ENCODE data around the gene HBG1. TPM values are rescaled to one million over a fixed set of nuclear protein-coding genes. Genes with fewer than 3 reads are reported as not detected.
"Not testable (repeated sequence)": the region's sequence is repeated elsewhere in the genome, so short reads cannot be mapped to it uniquely, and the experiment has no call there.

Gene HBG1
- 9.7 TPM for polyA plus RNA-seq
- long read RNA-seq, donor 1, transcript HBG1-201 (3 exons, 779 nt): major isoform, 141 of 227 reads
- long read RNA-seq, donor 1, partial matches to known transcripts: 84 of 227 reads
- long read RNA-seq, donor 1, other reads (novel, unspliced or antisense): 0 of 227 reads
- long read RNA-seq, donor 2, transcript HBG1-203 (2 exons, 1,464 nt): minor isoform, 5 of 488 reads
- long read RNA-seq, donor 2, transcript HBG1-201 (3 exons, 779 nt): major isoform, 300 of 488 reads
- long read RNA-seq, donor 2, partial matches to known transcripts: 183 of 488 reads
- long read RNA-seq, donor 2, other reads (novel, unspliced or antisense): 0 of 488 reads
- long read RNA-seq, donor 3: 0 reads
- long read RNA-seq, donor 4, transcript HBG1-201 (3 exons, 779 nt): major isoform, 19 of 26 reads
- long read RNA-seq, donor 4, partial matches to known transcripts: 7 of 26 reads
- long read RNA-seq, donor 4, other reads (novel, unspliced or antisense): 0 of 26 reads
- long read RNA-seq, donor 5, transcript HBG1-201 (3 exons, 779 nt): major isoform, 488 of 836 reads
- long read RNA-seq, donor 5, transcript HBG1-203 (2 exons, 1,464 nt): minor isoform, 12 of 836 reads
- long read RNA-seq, donor 5, partial matches to known transcripts: 336 of 836 reads
- long read RNA-seq, donor 5, other reads (novel, unspliced or antisense): 0 of 836 reads
- long read RNA-seq, donor 6, transcript HBG1-203 (2 exons, 1,464 nt): minor isoform, 9 of 373 reads
- long read RNA-seq, donor 6, transcript HBG1-201 (3 exons, 779 nt): major isoform, 189 of 373 reads
- long read RNA-seq, donor 6, partial matches to known transcripts: 151 of 373 reads
- long read RNA-seq, donor 6, other reads (novel, unspliced or antisense): 24 of 373 reads
- long read RNA-seq, donor 7, transcript HBG1-201 (3 exons, 779 nt): major isoform, 389 of 712 reads
- long read RNA-seq, donor 7, partial matches to known transcripts: 281 of 712 reads
- long read RNA-seq, donor 7, other reads (novel, unspliced or antisense): 38 of 712 reads
- long read RNA-seq, donor 8, transcript HBG1-201 (3 exons, 779 nt): major isoform, 539 of 889 reads
- long read RNA-seq, donor 8, transcript HBG1-203 (2 exons, 1,464 nt): minor isoform, 12 of 889 reads
- long read RNA-seq, donor 8, partial matches to known transcripts: 316 of 889 reads
- long read RNA-seq, donor 8, other reads (novel, unspliced or antisense): 22 of 889 reads
- long read RNA-seq, donor 9, transcript HBG1-201 (3 exons, 779 nt): major isoform, 168 of 278 reads
- long read RNA-seq, donor 9, partial matches to known transcripts: 108 of 278 reads
- long read RNA-seq, donor 9, other reads (novel, unspliced or antisense): 0 of 278 reads
- long read RNA-seq, donor 10, transcript HBG1-203 (2 exons, 1,464 nt): minor isoform, 23 of 1,351 reads
- long read RNA-seq, donor 10, transcript HBG1-201 (3 exons, 779 nt): major isoform, 806 of 1,351 reads
- long read RNA-seq, donor 10, partial matches to known transcripts: 516 of 1,351 reads
- long read RNA-seq, donor 10, other reads (novel, unspliced or antisense): 5 of 1,351 reads
- long read RNA-seq, donor 11, transcript HBG1-201 (3 exons, 779 nt): major isoform, 149 of 245 reads
- long read RNA-seq, donor 11, partial matches to known transcripts: 92 of 245 reads
- long read RNA-seq, donor 11, other reads (novel, unspliced or antisense): 0 of 245 reads

DNA sequence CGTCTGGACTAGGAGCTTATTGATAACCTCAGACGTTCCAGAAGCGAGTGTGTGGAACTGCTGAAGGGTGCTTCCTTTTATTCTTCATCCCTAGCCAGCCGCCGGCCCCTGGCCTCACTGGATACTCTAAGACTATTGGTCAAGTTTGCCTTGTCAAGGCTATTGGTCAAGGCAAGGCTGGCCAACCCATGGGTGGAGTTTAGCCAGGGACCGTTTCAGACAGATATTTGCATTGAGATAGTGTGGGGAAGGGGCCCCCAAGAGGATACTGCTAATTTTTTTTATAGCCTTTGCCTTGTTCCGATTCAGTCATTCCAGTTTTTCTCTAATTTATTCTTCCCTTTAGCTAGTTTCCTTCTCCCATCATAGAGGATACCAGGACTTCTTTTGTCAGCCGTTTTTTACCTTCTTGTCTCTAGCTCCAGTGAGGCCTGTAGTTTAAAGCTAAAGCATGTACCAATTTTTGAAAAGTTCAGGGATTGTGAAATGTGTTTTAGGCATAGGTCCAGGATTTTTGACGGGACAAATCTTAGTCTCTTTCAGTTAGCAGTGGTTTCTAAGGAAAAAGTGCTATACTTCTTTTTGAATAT lies at the start of gene HBG1:
TSS of gene HBG1 (minus strand) at position 51 of the 590 bp plus-strand sequence. CDS start 53 bp downstream, outside the sequence.
- not testable (repeated sequence) for H3K4me1 ChIP-seq (ENCODE audit: control insufficient read depth, insufficient read depth, low read length); H3K4me3 ChIP-seq (ENCODE audit: low read length); H3K27me3 ChIP-seq (ENCODE audit: control insufficient read depth, insufficient read depth, low read length); H3K9me3 ChIP-seq (ENCODE audit: control insufficient read depth, low read depth, low read length); DNase-seq; H3K27ac ChIP-seq (ENCODE audit: low read length); H3K36me3 ChIP-seq (ENCODE audit: control insufficient read depth, insufficient read depth, low read length)
- 94% methylated on average over 2 of the region's 9 CpGs for WGBS (ENCODE audit: insufficient coverage, low lambda C conversion rate)

DNA sequence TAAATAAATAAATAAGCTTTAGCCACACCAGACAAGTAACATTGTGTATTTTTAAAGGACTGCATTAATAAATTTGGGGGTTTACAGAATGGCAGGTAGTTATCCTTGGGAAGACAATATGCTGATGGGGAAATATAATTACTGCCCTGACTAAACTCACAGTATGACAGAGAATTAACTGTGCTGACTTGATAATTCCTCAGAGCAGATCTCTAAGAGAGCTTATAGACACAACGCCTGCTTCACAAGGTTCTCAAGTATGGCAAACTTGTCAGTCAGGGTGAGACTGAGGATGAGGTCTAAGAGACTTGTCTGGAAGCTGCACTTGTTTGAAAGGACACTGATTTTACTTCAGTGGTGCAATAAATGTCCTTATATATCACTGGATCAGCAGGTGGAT lies 48.8 kb upstream of the HBG1 start:
- H3K27ac ChIP-seq (ENCODE audit: low read length): no peak overlapping the region
- H3K9me3 ChIP-seq (ENCODE audit: control insufficient read depth, low read depth, low read length): peaks cover 7% of the 10 kb centered on the region
- H3K4me3 ChIP-seq (ENCODE audit: low read length): no peak overlapping the region
- H3K27me3 ChIP-seq (ENCODE audit: control insufficient read depth, insufficient read depth, low read length): no peaks in the 10 kb centered on the region
- no peaks in the 10 kb centered on the region for H3K36me3 ChIP-seq (ENCODE audit: control insufficient read depth, insufficient read depth, low read length)
- no peaks in the 10 kb centered on the region for H3K4me1 ChIP-seq (ENCODE audit: control insufficient read depth, insufficient read depth, low read length)
- no CpG with 5 or more reads among the region's 1 CpG for WGBS (ENCODE audit: insufficient coverage, low lambda C conversion rate)
- no peak for DNase-seq

DNA sequence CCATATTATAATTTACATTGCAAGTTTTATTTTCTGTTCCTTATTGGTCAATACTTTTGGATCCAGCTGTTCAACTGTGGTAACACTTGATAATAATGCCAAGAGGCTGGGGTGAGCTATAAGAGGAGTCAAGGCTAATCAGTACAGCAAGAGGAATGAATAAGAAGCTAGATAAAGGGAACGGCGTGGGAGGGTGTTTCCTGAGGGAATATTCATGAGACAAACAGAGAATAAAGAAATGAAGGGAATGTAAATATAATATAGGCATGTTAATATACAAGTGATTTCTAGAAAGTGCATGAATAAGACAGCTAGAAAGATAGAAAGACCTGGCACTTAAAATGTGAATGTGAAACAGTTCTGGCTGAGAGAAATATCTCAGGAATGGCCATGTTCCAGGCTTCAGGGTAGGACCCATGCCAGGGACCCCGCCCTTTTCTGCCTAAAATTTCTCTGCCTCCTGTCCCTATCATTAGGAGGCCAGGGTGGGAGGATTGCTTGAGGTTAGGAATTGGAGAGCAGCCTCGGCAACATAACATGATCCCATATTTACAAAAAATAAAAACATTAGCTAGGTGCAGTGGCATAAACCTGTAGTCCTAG lies 48.2 kb upstream of the HBG1 start:
- Histone ChIP-seq H3K4me3 (ENCODE audit: low read length) (no peak overlapping the region), H3K36me3 (ENCODE audit: control insufficient read depth, insufficient read depth, low read length) (no peaks in the 10 kb centered on the region), H3K9me3 (ENCODE audit: control insufficient read depth, low read depth, low read length) (peaks cover 7% of the 10 kb centered on the region), H3K4me1 (ENCODE audit: control insufficient read depth, insufficient read depth, low read length) (no peaks in the 10 kb centered on the region), H3K27me3 (ENCODE audit: control insufficient read depth, insufficient read depth, low read length) (no peaks in the 10 kb centered on the region), H3K27ac (ENCODE audit: low read length) (no peak overlapping the region)
- WGBS (ENCODE audit: insufficient coverage, low lambda C conversion rate): 44% methylated on average over 2 of the region's 4 CpGs
- no peak for DNase-seq

GRCh38 chr11:5294342-5294995 lies 44.8 kb upstream of the HBG1 start:
- WGBS (ENCODE audit: insufficient coverage, low lambda C conversion rate): no CpG with 5 or more reads among the region's 41 CpGs
- not testable (repeated sequence) for H3K4me3 ChIP-seq (ENCODE audit: low read length); H3K9me3 ChIP-seq (ENCODE audit: control insufficient read depth, low read depth, low read length); H3K4me1 ChIP-seq (ENCODE audit: control insufficient read depth, insufficient read depth, low read length); H3K27ac ChIP-seq (ENCODE audit: low read length); DNase-seq; H3K27me3 ChIP-seq (ENCODE audit: control insufficient read depth, insufficient read depth, low read length); H3K36me3 ChIP-seq (ENCODE audit: control insufficient read depth, insufficient read depth, low read length)

GRCh38 chr11:5293028-5293427 lies 43.4 kb upstream of the HBG1 start:
- no peak overlapping the region for H3K27ac ChIP-seq (ENCODE audit: low read length)
- no peaks in the 10 kb centered on the region for H3K36me3 ChIP-seq (ENCODE audit: control insufficient read depth, insufficient read depth, low read length)
- DNase-seq: no peak

DNA sequence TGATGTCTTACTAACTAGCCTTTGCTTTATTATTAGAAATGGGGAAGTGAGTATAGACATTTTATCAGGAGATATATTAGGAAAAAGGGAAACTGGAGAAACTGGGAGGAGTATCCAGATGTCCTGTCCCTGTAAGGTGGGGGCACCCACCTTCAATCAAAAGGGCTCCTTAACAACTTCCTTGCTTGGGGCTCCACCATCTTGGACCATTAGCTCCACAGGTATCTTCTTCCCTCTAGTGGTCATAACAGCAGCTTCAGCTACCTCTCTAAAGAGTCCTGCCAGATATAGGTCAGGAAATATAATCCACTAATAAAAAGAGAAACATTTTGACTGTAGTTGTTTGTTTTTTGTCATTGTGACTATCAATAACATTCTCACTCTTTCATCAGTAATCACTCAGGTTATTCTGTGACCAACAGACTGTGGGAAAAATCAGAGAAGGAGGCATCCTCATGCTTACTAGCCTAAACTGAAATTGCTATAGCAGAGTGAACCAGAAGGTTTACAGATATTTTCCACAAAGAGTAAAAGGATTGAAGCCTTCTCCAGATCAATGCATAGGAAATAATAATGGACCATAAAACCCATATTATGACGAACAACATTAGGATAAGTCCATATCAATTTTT lies 41.7 kb upstream of the HBG1 start:
- Histone ChIP-seq H3K27ac (ENCODE audit: low read length) (no peak overlapping the region), H3K4me3 (ENCODE audit: low read length) (no peak overlapping the region), H3K4me1 (ENCODE audit: control insufficient read depth, insufficient read depth, low read length) (no peaks in the 10 kb centered on the region), H3K9me3 (ENCODE audit: control insufficient read depth, low read depth, low read length) (peaks cover 7% of the 10 kb centered on the region), H3K36me3 (ENCODE audit: control insufficient read depth, insufficient read depth, low read length) (no peaks in the 10 kb centered on the region), H3K27me3 (ENCODE audit: control insufficient read depth, insufficient read depth, low read length) (no peaks in the 10 kb centered on the region)
- no peak for DNase-seq
- WGBS (ENCODE audit: insufficient coverage, low lambda C conversion rate): 88% methylated on average over 1 of the region's 1 CpG

More at GRCh38 chr11:5293028-5293427, 43.4 kb upstream of the HBG1 start:
- no peaks in the 10 kb centered on the region for H3K4me1 ChIP-seq (ENCODE audit: control insufficient read depth, insufficient read depth, low read length)
- H3K4me3 ChIP-seq (ENCODE audit: low read length): no peak overlapping the region
- H3K9me3 ChIP-seq (ENCODE audit: control insufficient read depth, low read depth, low read length): peaks cover 7% of the 10 kb centered on the region
- 91% methylated on average over 4 of the region's 8 CpGs for WGBS (ENCODE audit: insufficient coverage, low lambda C conversion rate)
- no peaks in the 10 kb centered on the region for H3K27me3 ChIP-seq (ENCODE audit: control insufficient read depth, insufficient read depth, low read length)

DNA sequence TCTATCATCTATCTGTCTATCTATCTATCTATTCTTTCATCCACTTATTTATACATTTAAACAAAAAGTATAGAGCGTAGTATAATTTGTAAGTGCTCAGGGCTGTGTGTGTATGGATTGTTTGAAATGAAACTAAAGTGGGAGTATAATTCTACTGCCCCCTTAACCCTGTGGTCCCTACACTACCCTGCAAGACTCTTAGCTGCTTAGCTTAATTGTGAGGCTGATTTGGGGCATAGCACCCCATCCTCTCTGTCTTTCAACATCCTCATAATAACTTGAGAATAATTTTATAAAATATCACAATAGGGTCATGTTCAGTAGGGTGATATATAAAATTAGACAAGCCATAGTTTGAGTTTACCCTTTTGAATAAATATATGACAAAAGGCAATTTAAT lies 40.4 kb upstream of the HBG1 start:
- Histone ChIP-seq H3K9me3 (ENCODE audit: control insufficient read depth, low read depth, low read length) (peaks cover 7% of the 10 kb centered on the region), H3K4me3 (ENCODE audit: low read length) (no peak overlapping the region), H3K36me3 (ENCODE audit: control insufficient read depth, insufficient read depth, low read length) (no peaks in the 10 kb centered on the region), H3K27me3 (ENCODE audit: control insufficient read depth, insufficient read depth, low read length) (no peaks in the 10 kb centered on the region), H3K4me1 (ENCODE audit: control insufficient read depth, insufficient read depth, low read length) (no peaks in the 10 kb centered on the region), H3K27ac (ENCODE audit: low read length) (no peak overlapping the region)
- 100% methylated on average over 1 of the region's 1 CpG for whole genome bisulfite sequencing (ENCODE audit: insufficient coverage, low lambda C conversion rate)
- DNase-seq: no peak

DNA sequence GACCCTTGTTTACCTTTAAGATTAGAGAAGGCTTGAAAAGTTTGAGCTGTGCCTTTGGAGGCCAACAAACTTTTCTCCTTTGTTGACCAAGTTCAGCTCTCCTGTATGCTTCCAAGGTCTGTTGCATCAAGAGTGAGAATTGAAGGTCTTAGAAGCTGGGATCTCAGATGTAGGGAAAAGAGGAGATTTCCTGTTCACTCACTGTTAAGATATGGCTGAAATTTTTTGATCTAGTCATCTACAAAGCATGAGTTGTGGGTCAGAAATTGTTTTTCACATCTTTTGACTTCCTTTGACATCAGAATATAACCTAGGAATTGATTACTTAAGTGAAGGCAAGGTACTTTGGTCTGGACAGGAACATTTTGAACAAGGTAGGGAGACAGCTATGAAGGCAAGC lies 40.0 kb upstream of the HBG1 start:
- peaks cover 6% of the 10 kb centered on the region for H3K9me3 ChIP-seq (ENCODE audit: control insufficient read depth, low read depth, low read length)
- H3K4me1 ChIP-seq (ENCODE audit: control insufficient read depth, insufficient read depth, low read length): no peaks in the 10 kb centered on the region
- H3K27me3 ChIP-seq (ENCODE audit: control insufficient read depth, insufficient read depth, low read length): no peaks in the 10 kb centered on the region
- no peak for DNase-seq
- H3K4me3 ChIP-seq (ENCODE audit: low read length): no peak overlapping the region
- H3K36me3 ChIP-seq (ENCODE audit: control insufficient read depth, insufficient read depth, low read length): no peaks in the 10 kb centered on the region
- H3K27ac ChIP-seq (ENCODE audit: low read length): no peak overlapping the region
